Adrenal gland (tissue), 5 donors: ENCODE measurements around the gene DHRS1.

Experiments
- CTCF ChIP-seq, 6 experiments: fragments of 450-650 bp in 4 of 6; fragments of 200-600 bp in 2 of 6; sonication (generic) in 1 of 6; IDR thresholded peaks; 1 replicate in 5 of 6; 2 replicates in 1 of 6; pipeline versions ENCODE4 v1.5.1 to v1.8.0; 2016 to 2021; ENCODE audit warnings: antibody characterized with exemption in 6 of 6, mild to moderate bottlenecking in 2 of 6, moderate library complexity in 1 of 6
- POLR2A ChIP-seq, 2 donors: fragments of 450-650 bp; IDR thresholded peaks; one replicate each; pipeline ENCODE4 v1.6.1; 2017; ENCODE audit warnings: antibody characterized with exemption in 2 of 2, mild to moderate bottlenecking in 2 of 2, moderate library complexity in 1 of 2
- donor health status: DM: no; HTN: no; CAD: no.

- TF ChIP-seq CTCF (IDR thresholded peaks at IDR 0.05) = no peak
- TF ChIP-seq POLR2A (IDR thresholded peaks at IDR 0.05) = no peak
Observed at GRCh38 chr14:24267516-24267915, 32.1 kb downstream of the DHRS1 start.
